Activated T-cell treated with anti-CD3 and anti-CD28 coated beads, Interleukin-2, amount 50 U/mL, for 1 hour (primary cell): Measurements from ENCODE around the gene DNAJC4.

Source experiments
- DNase-seq: peaks from one replicate; pipeline ENCODE4 v3.0.0-alpha.2; 2020

The DNAJC4 gene

DNA sequence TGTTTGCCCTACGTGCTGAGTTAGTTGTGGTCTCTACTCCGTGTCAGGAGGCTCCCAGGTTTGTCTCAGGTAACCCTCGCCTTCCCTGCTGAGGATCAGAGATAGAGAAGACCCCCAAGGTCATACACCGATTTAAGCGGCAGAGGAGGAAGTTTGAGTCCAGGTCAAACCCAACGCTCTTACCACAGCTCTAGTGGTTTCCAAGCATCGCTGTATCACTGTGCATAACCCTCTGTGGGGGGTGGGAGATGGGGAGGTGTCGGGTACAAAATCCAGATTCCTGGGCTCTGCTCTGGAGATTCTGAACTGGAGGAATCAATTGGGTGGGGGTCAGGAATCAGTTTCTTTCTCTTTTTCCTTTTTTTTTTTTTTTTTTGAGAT, 627 bp downstream of the DNAJC4 start:
- no peak for DNase-seq

DNA sequence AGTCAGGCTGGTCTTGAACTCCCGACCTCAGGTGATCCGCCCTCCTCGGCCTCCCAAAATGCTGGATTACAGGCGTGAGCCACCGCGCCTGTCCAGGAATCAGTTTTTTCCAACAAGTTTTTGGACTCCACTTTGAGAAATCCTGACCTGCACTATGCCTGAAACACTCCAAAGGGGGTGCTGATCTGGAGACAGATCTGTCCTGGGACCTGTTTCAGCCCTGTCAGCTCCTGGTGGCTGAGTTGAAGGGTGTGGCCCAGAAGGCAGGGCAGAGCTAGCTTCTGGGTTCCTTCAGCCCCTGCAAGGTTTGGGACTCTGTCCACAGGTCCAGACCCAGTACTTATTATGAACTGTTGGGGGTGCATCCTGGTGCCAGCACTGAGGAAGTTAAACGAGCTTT, 1.2 kb downstream of the DNAJC4 start:
- DNase-seq = no peak

- DNase-seq = no peak
Measured at GRCh38 chr11:64232182-64232966, 2.0 kb downstream of the DNAJC4 start.

DNA sequence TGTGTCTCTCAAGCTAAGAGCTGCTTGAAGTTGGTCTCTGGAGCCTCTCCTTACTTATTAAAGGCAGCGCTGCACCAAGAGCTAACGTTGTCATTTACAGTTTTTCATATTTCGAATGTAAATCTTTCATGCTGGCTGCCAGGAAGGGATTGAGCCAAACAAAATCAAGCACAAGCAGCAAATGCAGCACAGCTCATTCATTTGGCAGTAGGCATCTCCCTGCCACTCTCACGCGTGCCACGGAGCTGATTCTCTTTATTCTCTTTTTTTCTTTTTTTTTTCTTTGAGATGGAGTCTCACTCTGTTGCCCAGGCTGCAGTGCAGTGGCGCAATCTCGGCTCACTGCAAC, 2.6 kb downstream of the DNAJC4 start:
- no peak for DNase-seq

DNA sequence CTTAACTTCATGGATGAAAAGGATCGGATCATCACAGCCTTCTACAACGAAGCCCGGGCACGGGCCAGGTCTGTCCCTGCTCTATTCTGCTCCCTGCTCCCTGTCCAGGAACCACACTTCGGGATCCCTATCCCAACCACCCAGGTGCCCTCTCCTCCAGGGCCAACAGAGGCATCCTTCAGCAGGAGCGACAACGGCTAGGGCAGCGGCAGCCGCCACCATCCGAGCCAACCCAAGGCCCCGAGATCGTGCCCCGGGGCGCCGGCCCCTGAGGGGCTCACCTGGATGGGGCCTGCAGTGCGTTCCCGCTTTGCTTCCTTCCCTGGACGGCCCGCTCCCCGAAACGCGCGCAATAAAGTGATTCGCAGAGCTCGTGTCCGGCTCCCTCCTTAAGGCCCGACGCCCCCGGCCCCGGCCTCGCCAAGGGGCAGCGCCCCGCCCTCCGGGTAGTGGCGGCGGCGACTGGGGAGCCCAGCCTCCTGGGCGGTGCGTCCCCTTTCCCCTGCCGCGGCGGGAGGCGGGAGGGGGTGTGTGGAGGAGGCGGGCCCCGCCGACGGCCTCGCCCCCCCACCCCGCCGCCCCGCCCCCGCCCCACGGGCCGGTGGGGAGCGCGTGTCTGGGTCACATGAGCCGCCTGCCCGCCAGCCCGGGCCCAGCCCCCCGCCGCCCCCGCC, 3.7 kb downstream of the DNAJC4 start, which contains the start of gene VEGFB:
VEGFB (plus strand) TSS at position 672 of the 674 bp plus-strand sequence. CDS start 250 bp downstream, outside the sequence.
- peak; percentile 80 for DNase-seq

- DNase-seq = peak; percentile 68
Measured at GRCh38 chr11:64234647-64235379, 4.5 kb downstream of the DNAJC4 start.

GRCh38 chr11:64235437-64236161, 5.3 kb downstream of the DNAJC4 start:
- no peak for DNase-seq

DNA sequence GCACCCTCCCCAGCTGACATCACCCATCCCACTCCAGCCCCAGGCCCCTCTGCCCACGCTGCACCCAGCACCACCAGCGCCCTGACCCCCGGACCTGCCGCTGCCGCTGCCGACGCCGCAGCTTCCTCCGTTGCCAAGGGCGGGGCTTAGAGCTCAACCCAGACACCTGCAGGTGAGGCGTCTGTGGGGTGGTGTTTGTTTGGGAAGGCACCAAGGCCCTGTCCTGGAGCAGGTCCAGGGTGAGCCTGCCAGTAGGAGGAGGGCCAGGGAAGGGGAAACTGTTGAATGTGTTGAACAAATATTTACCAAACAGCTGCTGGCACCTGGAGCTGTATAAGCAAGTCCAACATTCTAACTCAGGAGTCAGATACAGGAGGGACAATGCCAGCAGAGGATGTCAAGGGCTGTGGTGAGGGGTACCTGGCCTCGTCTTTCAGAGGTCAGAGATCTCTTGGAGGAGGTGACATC, 7.2 kb downstream of the DNAJC4 start:
- DNase-seq = no peak

DNA sequence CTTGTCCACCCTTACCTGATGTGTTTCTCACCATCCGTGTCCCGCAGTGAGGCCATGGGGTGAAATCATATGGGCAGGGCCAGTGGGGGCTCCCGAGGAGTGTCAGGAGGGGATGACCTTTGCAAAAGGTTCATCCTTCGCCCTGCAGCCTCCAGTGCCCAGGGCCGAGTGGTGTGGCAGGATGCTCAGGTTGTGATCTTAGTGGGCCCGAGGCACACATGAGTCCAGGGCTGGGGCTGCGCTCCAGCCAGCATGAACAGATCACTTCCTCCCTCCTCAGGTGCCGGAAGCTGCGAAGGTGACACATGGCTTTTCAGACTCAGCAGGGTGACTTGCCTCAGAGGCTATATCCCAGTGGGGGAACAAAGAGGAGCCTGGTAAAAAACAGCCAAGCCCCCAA, 7.7 kb downstream of the DNAJC4 start:
- DNase-seq = no peak

DNA sequence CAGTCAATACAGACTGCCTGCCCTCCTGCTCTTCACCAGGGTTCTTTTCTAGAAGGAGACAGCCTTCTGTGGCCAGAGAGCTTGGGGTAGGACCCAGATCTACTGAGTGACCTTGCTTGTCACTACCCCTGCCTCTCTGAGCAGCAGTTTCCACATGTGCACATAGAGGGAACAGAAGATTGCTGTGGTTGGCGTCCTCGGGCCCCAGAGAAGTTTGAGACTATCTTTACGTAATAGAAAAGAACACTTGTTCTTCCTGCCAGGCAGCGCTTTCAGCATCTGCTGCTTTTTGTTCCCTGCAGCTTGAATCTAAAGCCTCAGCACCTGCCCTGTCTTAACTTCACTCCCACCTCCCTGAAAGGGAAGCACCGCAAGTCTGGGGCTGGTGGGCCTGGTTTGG, 8.7 kb downstream of the DNAJC4 start:
- no peak for DNase-seq

GRCh38 chr11:64239662-64240434, 9.5 kb downstream of the DNAJC4 start:
- no peak for DNase-seq

DNA sequence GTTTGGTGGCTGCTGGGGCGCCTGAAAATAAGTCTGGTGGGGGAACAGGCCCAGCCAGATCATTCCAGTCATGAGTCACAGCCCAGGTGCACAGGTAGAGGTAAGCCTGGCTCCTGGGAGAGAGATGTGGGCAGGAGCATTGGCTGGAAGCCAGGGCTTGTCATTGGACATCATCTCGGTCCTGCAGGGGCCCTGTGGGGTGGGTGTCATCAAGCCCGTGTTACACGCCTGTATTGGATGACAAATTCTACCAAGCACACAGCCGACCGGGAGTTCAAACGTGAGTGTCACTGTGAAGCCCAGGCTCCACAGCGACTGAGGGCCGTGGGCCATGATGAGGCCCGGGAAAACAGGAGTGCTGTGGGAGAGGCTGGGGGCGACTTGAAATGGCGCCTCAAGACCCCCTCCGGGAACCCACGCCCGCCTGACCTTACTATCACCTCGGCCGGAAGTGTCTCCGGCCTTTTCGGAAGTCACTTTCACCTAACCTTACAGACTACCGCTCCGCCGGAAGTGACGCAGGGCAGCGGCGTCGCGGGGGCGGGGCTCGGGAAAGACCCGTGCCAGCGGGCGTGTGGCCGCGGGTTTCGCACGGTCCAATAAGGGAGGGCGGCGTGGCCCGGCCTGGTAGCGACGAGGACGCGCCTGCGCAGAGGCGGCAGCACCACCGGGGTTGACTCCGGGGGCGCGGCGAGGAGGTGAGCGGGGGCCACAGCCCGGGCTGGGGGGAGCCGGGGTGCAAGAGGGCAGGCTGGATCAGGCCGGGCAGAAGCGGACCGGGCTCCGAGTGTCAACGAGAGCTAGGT, 10.3 kb downstream of the DNAJC4 start, which contains the start of gene FKBP2:
FKBP2 (plus strand) TSS at position 661 of the 806 bp plus-strand sequence. CDS start 1,293 bp downstream, outside the sequence.
- DNase-seq = peak; percentile 97

DNA sequence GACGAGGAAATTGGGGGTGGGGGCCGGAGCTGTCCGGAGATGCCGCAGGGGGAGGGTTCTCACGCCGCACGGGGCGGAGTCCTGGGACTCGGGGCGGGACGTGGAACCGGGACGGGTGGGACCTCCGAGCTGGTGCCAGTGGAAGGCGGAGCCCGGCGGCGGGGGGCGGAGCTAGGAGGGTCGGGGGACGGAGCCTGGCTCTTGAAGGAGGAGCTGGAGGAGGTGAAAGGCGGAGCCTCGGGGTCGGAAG, 10.8 kb downstream of the DNAJC4 start:
- DNase-seq = no peak

DNA sequence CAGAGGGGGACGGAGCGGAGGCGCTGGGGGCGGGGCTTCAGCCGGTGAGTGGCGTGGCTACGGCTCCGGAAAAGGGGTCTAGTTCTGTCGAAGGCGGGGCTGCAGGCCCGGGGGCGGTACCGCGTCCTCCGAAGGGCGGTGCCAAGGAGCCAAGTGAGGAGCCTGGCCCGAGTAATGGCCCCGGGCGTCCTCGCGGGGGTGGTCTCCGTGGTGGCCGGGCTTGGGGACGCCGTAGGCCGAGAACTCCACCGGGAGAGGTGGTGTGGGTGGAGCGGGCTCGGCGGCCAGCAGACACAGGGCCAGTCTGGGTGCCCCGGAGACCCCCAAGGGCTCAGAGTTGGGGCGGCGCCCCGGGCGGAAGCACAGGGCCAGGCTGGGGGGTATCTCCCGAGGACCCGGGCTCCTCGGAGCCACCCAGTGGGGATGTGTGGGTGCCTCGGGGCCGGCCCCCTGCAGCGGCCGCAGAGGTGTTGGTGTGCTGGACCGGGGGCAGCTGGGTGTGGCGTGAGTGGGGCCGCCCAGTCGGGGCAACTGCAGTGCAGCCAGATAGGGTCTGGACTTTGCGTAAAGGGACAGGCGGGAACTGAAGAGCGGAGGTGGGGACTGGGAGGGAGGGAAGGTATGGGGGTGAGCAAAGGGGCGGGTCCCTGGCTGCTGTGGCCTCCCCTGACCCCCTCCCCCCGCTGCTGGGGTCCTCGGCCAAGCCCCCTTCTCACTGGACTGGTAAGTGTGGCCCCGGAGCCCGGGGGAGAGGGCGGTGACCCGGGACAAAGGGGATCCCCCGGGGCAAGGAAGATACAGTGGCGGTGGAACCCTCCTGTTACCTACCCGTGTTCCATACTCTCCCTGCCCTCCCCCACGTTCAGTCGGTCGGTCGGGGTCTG, 11.4 kb downstream of the DNAJC4 start:
- DNase-seq = peak; percentile 100

GRCh38 chr11:64243236-64243854, 13.0 kb downstream of the DNAJC4 start:
- no peak for DNase-seq

DNA sequence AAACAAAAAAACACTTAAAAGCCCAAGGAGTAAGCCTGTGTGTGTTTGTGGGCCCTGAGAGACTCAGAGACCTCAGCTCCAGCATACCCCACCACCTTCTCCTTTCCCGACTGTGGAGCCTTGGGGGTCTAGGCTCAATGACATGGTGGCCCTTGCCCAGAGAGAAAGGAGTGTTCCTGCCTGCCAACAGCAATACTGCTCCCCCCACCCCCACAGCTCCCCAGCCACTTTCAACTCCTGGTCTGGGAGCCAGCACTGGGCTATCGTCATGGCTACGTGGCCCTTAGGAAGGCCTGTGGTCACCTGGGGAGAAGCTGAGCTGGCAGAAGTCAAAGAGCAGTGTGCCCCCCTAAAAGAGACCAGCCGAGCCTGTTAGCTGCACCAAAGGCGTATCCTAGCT, 13.8 kb downstream of the DNAJC4 start:
- no peak for DNase-seq

DNA sequence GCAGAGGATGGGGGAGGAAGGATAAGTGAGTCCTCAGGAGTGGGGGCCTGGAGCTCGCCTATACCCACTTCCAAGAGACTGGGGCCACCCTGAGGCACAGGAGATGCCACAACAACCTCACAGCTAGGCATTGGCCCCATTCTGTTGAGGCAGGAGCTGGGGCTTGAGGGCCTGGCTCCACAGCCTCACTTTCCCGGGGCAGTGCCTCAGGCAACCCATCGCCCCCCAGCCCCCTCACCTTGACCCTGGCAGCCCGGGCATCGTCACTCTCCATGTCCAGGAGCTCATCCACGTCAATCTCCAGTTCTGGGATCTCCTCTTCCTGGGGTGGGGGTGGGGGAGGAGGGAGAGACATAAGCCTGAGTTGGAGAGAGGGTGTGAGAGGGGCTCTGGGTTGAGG, 14.6 kb downstream of the DNAJC4 start:
- no peak for DNase-seq

- DNase-seq = no peak
Measured at GRCh38 chr11:64245401-64245796, 15.1 kb downstream of the DNAJC4 start.

- DNase-seq = peak; percentile 72
Measured at GRCh38 chr11:64245797-64246620, 15.7 kb downstream of the DNAJC4 start.
